ENCODE measurements around the gene CUL5.
"Not testable (repeated sequence)": the region's sequence is repeated elsewhere in the genome, so short reads cannot be mapped to it uniquely, and the experiment has no call there.

Gene CUL5

GRCh38 chr11:108019870-108020540 is 11.3 kb downstream of the CUL5 start:
- DNase-seq (ENCODE audit: low read depth in 2 of 2): no peak

GRCh38 chr11:108025387-108026080 is 16.8 kb downstream of the CUL5 start:
- no peak for DNase-seq (ENCODE audit: low read depth in 2 of 2)

- no peak for DNase-seq (ENCODE audit: low read depth in 2 of 2)
Observed at GRCh38 chr11:108027057-108027456, 18.4 kb downstream of the CUL5 start.

GRCh38 chr11:108028822-108029441 is 20.2 kb downstream of the CUL5 start:
- not testable (repeated sequence) for DNase-seq (ENCODE audit: low read depth in 2 of 2)

- not testable (repeated sequence) for DNase-seq (ENCODE audit: low read depth in 2 of 2)
Observed at GRCh38 chr11:108031604-108032003, 22.9 kb downstream of the CUL5 start.

- DNase-seq (ENCODE audit: low read depth in 2 of 2): no peak
Observed at GRCh38 chr11:108032800-108033199, 24.1 kb downstream of the CUL5 start.

GRCh38 chr11:108034034-108034433 is 25.3 kb downstream of the CUL5 start:
- DNase-seq (ENCODE audit: low read depth in 2 of 2): no peak

- no peak for DNase-seq (ENCODE audit: low read depth in 2 of 2)
Observed at GRCh38 chr11:108034952-108035351, 26.3 kb downstream of the CUL5 start.

- no peak for DNase-seq (ENCODE audit: low read depth in 2 of 2)
Observed at GRCh38 chr11:108035690-108036089, 27.0 kb downstream of the CUL5 start.

GRCh38 chr11:108037211-108037610 is 28.5 kb downstream of the CUL5 start:
- no peak for DNase-seq (ENCODE audit: low read depth in 2 of 2)

GRCh38 chr11:108037636-108038035 is 28.9 kb downstream of the CUL5 start:
- DNase-seq (ENCODE audit: low read depth in 2 of 2): no peak

GRCh38 chr11:108048269-108048668 is 39.6 kb downstream of the CUL5 start:
- DNase-seq (ENCODE audit: low read depth in 2 of 2): no peak

- no peak for DNase-seq (ENCODE audit: low read depth in 2 of 2)
Observed at GRCh38 chr11:108062336-108062735, 53.6 kb downstream of the CUL5 start.

GRCh38 chr11:108063410-108063809 is 54.7 kb downstream of the CUL5 start:
- DNase-seq (ENCODE audit: low read depth in 2 of 2): no peak

GRCh38 chr11:108069947-108070346 is 61.2 kb downstream of the CUL5 start:
- DNase-seq (ENCODE audit: low read depth in 2 of 2): no peak

- DNase-seq (ENCODE audit: low read depth in 2 of 2): no peak
Observed at GRCh38 chr11:108084811-108085210, 76.1 kb downstream of the CUL5 start.

GRCh38 chr11:108085672-108086071 is 77.0 kb downstream of the CUL5 start:
- no peak for DNase-seq (ENCODE audit: low read depth in 2 of 2)

- DNase-seq (ENCODE audit: low read depth in 2 of 2): no peak
Observed at GRCh38 chr11:108092134-108092533, 83.4 kb downstream of the CUL5 start.

- no peak for DNase-seq (ENCODE audit: low read depth in 2 of 2)
Observed at GRCh38 chr11:108093128-108093904, 84.6 kb downstream of the CUL5 start.

- no peak for DNase-seq (ENCODE audit: low read depth in 2 of 2)
Observed at GRCh38 chr11:108097179-108097578, 88.5 kb downstream of the CUL5 start.

GRCh38 chr11:108101090-108101775 is 92.5 kb downstream of the CUL5 start:
- no peak for DNase-seq (ENCODE audit: low read depth in 2 of 2)

GRCh38 chr11:108111126-108111525 is 102.4 kb downstream of the CUL5 start:
- DNase-seq (ENCODE audit: low read depth in 2 of 2): no peak
